A673 (cell line): ENCODE results near the gene CCDC149. TPM values are rescaled to one million over a fixed set of nuclear protein-coding genes. Genes with fewer than 3 reads are reported as not detected.

ENCODE experiments used
- BruUV-seq: library from RNA; stranded (reverse); fragments of 400-500 nt; replicated peaks from 2 replicates; lab custom pipeline; 2021; lab: Mats Ljungman, UMichigan
- CTCF ChIA-PET: fragments of 300-600 bp; sonication (Branson Sonifier 250); formaldehyde crosslinking; loops from one replicate; lab custom pipeline; 2022; ENCODE audit warnings: antibody characterized with exemption; lab: Charles Lee
- POLR2A ChIA-PET: fragments of 300-600 bp; sonication (Branson Sonifier 250); formaldehyde crosslinking; loops from one replicate; lab custom pipeline; 2022; ENCODE audit warnings: antibody characterized with exemption; ENCODE audit not compliant: low non-redundant PET; lab: Charles Lee
- DNase-seq: peaks from one replicate; pipeline ENCODE4 v3.0.0-alpha.2; 2015; ENCODE audit warnings: low spot score
- H3K27ac ChIP-seq: fragments of 200-600 bp; sonication (generic); 2 replicates; pipeline ENCODE4 v1.5.1; 2016; ENCODE audit warnings: mixed run types, low read depth, mild to moderate bottlenecking, mixed read lengths, antibody characterized with exemption, low read length; ENCODE audit not compliant: poor library complexity, severe bottlenecking
- H3K27me3 ChIP-seq: fragments of 200-600 bp; sonication (generic); replicated peaks from 2 replicates; pipeline ENCODE4 v1.6.1; 2017; ENCODE audit warnings: mixed run types, low read depth, mild to moderate bottlenecking, mixed read lengths, antibody characterized with exemption, low read length; ENCODE audit not compliant: insufficient read depth, poor library complexity
- H3K36me3 ChIP-seq: fragments of 200-600 bp; sonication (generic); 2 replicates; pipeline ENCODE4 v1.6.1; 2016; ENCODE audit warnings: mixed run types, mild to moderate bottlenecking, mixed read lengths, antibody characterized with exemption, low read length; ENCODE audit not compliant: insufficient read depth, poor library complexity, severe bottlenecking
- H3K4me1 ChIP-seq: fragments of 200-600 bp; sonication (generic); 2 replicates; pipeline ENCODE4 v1.6.1; 2017; ENCODE audit warnings: mixed run types, mild to moderate bottlenecking, mixed read lengths, antibody characterized with exemption, low read length; ENCODE audit not compliant: insufficient read depth, poor library complexity, severe bottlenecking
- H3K4me3 ChIP-seq: fragments of 200-600 bp; sonication (generic); 2 replicates; pipeline ENCODE4 v1.5.1; 2016; ENCODE audit warnings: low read depth, mixed run types, mild to moderate bottlenecking, mixed read lengths, low read length; ENCODE audit not compliant: poor library complexity, severe bottlenecking
- H3K9me3 ChIP-seq: fragments of 200-600 bp; sonication (generic); 2 replicates; pipeline ENCODE4 v1.6.1; 2016; ENCODE audit warnings: mixed run types, low read depth, mild to moderate bottlenecking, mixed read lengths, antibody characterized with exemption, low read length; ENCODE audit not compliant: poor library complexity, severe bottlenecking
- CTCF ChIP-seq: fragments of 300-800, 200-600 bp; sonication (generic); conservative IDR thresholded peaks from 2 replicates; pipeline ENCODE4 v1.5.1; 2017; ENCODE audit warnings: low read depth, mild to moderate bottlenecking, antibody characterized with exemption, low read length, moderate library complexity, mixed read lengths
- EZH2 ChIP-seq: fragments of 200-600 bp; sonication (generic); IDR thresholded peaks from 2 replicates; pipeline ENCODE4 v1.6.1; 2017; ENCODE audit warnings: borderline replicate concordance, low read depth, mild to moderate bottlenecking, mixed read lengths, antibody characterized with exemption, low read length; ENCODE audit not compliant: poor library complexity, severe bottlenecking
- intact Hi-C: fragments of 100-400 bp; cut with micrococcal nuclease; formaldehyde crosslinking; loops from one replicate; pipeline ENCODE4 v1.10.0; 2022; ENCODE audit not compliant: unreplicated experiment
- total RNA-seq: library from RNA; stranded (reverse); gene quantifications from 2 replicates; pipeline ENCODE4 v1.2.3, GENCODE V29; 2021

CCDC149 gene
- total RNA-seq, 1 experiment from 2014 or later = 2.8 TPM

DNA sequence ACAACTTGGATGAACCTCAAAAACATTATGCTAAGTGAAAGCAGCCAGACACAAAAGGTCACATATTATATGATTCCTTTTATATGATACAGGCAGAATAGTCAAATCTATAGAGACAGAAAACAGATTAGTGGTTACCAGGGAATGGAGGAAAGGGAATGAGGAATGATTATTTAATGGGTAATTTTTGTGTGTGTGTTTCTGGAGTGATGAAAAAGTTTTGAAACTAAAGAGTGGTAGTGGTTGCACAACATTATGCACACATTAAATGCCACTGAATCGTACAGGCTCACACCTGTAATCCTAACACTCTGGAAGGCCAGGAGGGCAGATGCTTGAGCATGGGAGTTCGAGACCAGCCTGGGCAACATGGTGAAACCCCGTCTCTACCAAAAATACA, 137.1 kb downstream of the CCDC149 start:
- intact Hi-C loops = loop anchor here (10.0 kb wide), 1 partner anchor 191 kb away; the partner anchor contains the start of gene DHX15
- ChIA-PET POLR2A (no interaction called here), CTCF (no interaction called here)
- BruUV-seq = no TSS peak
- no peaks in the 10 kb centered on the region for H3K9me3 ChIP-seq
- DNase-seq = no peak
- TF ChIP-seq EZH2 (no peak), CTCF (no peak)
- no peak overlapping the region for H3K27ac ChIP-seq
- peaks cover 37% of the 10 kb centered on the region for H3K4me1 ChIP-seq
- no peaks in the 10 kb centered on the region for H3K36me3 ChIP-seq
- no peaks in the 10 kb centered on the region for H3K27me3 ChIP-seq
- no peak overlapping the region for H3K4me3 ChIP-seq

GRCh38 chr4:24775032-24775605, 137.7 kb downstream of the CCDC149 start:
- intact Hi-C loops = loop anchor here (10.0 kb wide), 1 partner anchor 190 kb away; the partner anchor contains the start of gene DHX15
- BruUV-seq = no TSS peak
- no peaks in the 10 kb centered on the region for H3K36me3 ChIP-seq
- no peak overlapping the region for H3K4me3 ChIP-seq
- no peaks in the 10 kb centered on the region for H3K9me3 ChIP-seq
- ChIA-PET POLR2A (no interaction called here), CTCF (no interaction called here)
- TF ChIP-seq CTCF (no peak), EZH2 (no peak)
- peaks cover 41% of the 10 kb centered on the region for H3K4me1 ChIP-seq
- peak; percentile 62 for DNase-seq
- H3K27me3 ChIP-seq = no peaks in the 10 kb centered on the region
- no peak overlapping the region for H3K27ac ChIP-seq

DNA sequence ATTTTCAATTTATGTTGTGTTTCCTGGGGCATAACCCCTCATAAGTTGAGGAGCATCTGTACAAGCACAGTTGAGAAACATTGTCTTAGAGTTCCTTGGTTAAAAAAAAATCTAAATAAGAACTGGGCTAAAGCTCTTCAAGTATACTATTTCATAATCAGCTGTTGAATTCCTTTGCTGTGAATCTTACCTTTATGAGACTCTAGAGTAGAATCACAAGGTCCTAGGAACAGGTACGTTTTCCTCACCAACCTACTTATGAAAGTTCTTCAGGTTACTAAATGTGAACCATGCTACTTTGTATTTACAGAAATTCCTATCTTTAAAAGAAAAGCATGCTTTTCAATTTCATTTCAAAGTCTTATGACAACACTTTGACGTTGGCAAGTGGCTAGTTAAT, 138.4 kb downstream of the CCDC149 start:
- Histone ChIP-seq H3K4me3 (no peak overlapping the region), H3K27ac (no peak overlapping the region), H3K27me3 (no peaks in the 10 kb centered on the region), H3K4me1 (peaks cover 46% of the 10 kb centered on the region), H3K36me3 (no peaks in the 10 kb centered on the region), H3K9me3 (no peaks in the 10 kb centered on the region)
- intact Hi-C loops = loop anchor here (10.0 kb wide), 1 partner anchor 190 kb away; the partner anchor contains the start of gene DHX15
- no TSS peak for BruUV-seq
- ChIA-PET CTCF (no interaction called here), POLR2A (no interaction called here)
- no peak for DNase-seq
- TF ChIP-seq CTCF = no peak
- TF ChIP-seq EZH2 = no peak
